Liver (tissue), 9 donors: ENCODE data around the gene CPSF3. TPM values are rescaled to one million over a fixed set of nuclear protein-coding genes. Genes with fewer than 3 reads are reported as not detected.

Experiments used
- DNase-seq: peaks from one replicate; pipeline ENCODE4 v3.0.0-alpha.2; 2017; ENCODE audit warnings: low spot score
- H3K27ac ChIP-seq, 2 donors: one replicate each; pipeline ENCODE4 v1.7.0; 2013; ENCODE audit warnings: inconsistent platforms in 2 of 2, low read length in 2 of 2, control low read depth in 1 of 2, low read depth in 1 of 2, mild to moderate bottlenecking in 1 of 2
- H3K27me3 ChIP-seq, 4 donors: one replicate each; pipeline versions ENCODE4 v1.6.1 to v1.7.0; 2013; ENCODE audit warnings: low read length in 3 of 4, inconsistent platforms in 1 of 4, mild to moderate bottlenecking in 1 of 4, moderate library complexity in 1 of 4; ENCODE audit not compliant: control insufficient read depth in 4 of 4, insufficient read depth in 4 of 4
- H3K36me3 ChIP-seq, 4 donors: one replicate each; pipeline versions ENCODE4 v1.6.1 to v1.7.0; 2013; ENCODE audit warnings: low read length in 3 of 4, mild to moderate bottlenecking in 3 of 4, low read depth in 1 of 4, moderate library complexity in 1 of 4; ENCODE audit not compliant: control insufficient read depth in 4 of 4, insufficient read depth in 3 of 4
- H3K4me1 ChIP-seq, 4 donors: one replicate each; pipeline versions ENCODE4 v1.6.1 to v1.7.0; 2013; ENCODE audit warnings: low read length in 3 of 4, mild to moderate bottlenecking in 3 of 4, moderate library complexity in 1 of 4; ENCODE audit not compliant: control insufficient read depth in 4 of 4, insufficient read depth in 4 of 4
- H3K4me3 ChIP-seq, 3 donors: one replicate each; pipeline versions ENCODE4 v1.6.1 to v1.7.0; 2013; ENCODE audit warnings: low read length in 3 of 3, control low read depth in 1 of 3, low read depth in 1 of 3, mild to moderate bottlenecking in 1 of 3
- H3K9ac ChIP-seq, 2 donors: one replicate each; pipeline ENCODE4 v1.7.0; 2013; ENCODE audit warnings: low read length in 2 of 2, mild to moderate bottlenecking in 2 of 2, moderate library complexity in 2 of 2, control low read depth in 1 of 2, low read depth in 1 of 2
- H3K9me3 ChIP-seq, 4 donors: one replicate each; pipeline versions ENCODE4 v1.6.1 to v1.7.0; 2013; ENCODE audit warnings: low read length in 3 of 4; ENCODE audit not compliant: control insufficient read depth in 4 of 4
- ATF3 ChIP-seq: IDR thresholded peaks from 2 replicates; pipeline ENCODE4 v1.6.1; 2016; ENCODE audit warnings: antibody characterized with exemption
- CTCF ChIP-seq: fragments of 150-350 bp; IDR thresholded peaks from 2 replicates; pipeline ENCODE4 v1.5.1; 2017; ENCODE audit warnings: improper control_type of control experiment, low read depth, low read length; ENCODE audit not compliant: missing input control
- EGR1 ChIP-seq, 2 donors: IDR thresholded peaks; 2 replicates each; pipeline ENCODE4 v1.6.1; 2016 to 2018; ENCODE audit warnings: antibody characterized with exemption in 2 of 2, low read depth in 2 of 2
- FOXA1 ChIP-seq: IDR thresholded peaks from 2 replicates; pipeline ENCODE4 v1.6.1; 2016; ENCODE audit warnings: antibody characterized with exemption
- FOXA2 ChIP-seq: IDR thresholded peaks from 2 replicates; pipeline ENCODE4 v1.6.1; 2016; ENCODE audit warnings: antibody characterized with exemption
- HNF4A ChIP-seq, 2 donors: conservative IDR thresholded peaks; 2 replicates each; pipeline ENCODE4 v1.6.1; 2016; ENCODE audit warnings: antibody characterized with exemption in 2 of 2, mild to moderate bottlenecking in 2 of 2
- HNF4G ChIP-seq: IDR thresholded peaks from 2 replicates; pipeline ENCODE4 v1.6.1; 2016; ENCODE audit warnings: antibody characterized with exemption
- JUND ChIP-seq, 2 donors: IDR thresholded peaks; 2 replicates each; pipeline ENCODE4 v1.6.1; 2016; ENCODE audit warnings: antibody characterized with exemption in 2 of 2
- NR2F2 ChIP-seq: IDR thresholded peaks from 2 replicates; pipeline ENCODE4 v1.6.1; 2016; ENCODE audit warnings: antibody characterized with exemption
- RAD21 ChIP-seq, 2 donors: IDR thresholded peaks; 2 replicates each; pipeline ENCODE4 v1.6.1; 2016; ENCODE audit warnings: antibody characterized with exemption in 2 of 2, mild to moderate bottlenecking in 2 of 2
- RXRA ChIP-seq, 2 donors: IDR thresholded peaks; 2 replicates each; pipeline ENCODE4 v1.6.1; 2017 to 2018; ENCODE audit warnings: antibody characterized with exemption in 2 of 2, mild to moderate bottlenecking in 1 of 2
- SP1 ChIP-seq: IDR thresholded peaks from 2 replicates; pipeline ENCODE4 v1.6.1; 2018; ENCODE audit warnings: antibody characterized with exemption, mild to moderate bottlenecking
- TAF1 ChIP-seq: conservative IDR thresholded peaks from 2 replicates; pipeline ENCODE4 v1.6.1; 2016; ENCODE audit warnings: antibody characterized with exemption, mild to moderate bottlenecking
- YY1 ChIP-seq: IDR thresholded peaks from 2 replicates; pipeline ENCODE4 v1.6.1; 2016; ENCODE audit warnings: antibody characterized with exemption, mild to moderate bottlenecking
- ZBTB33 ChIP-seq: IDR thresholded peaks from 2 replicates; pipeline ENCODE4 v1.6.1; 2016; ENCODE audit warnings: antibody characterized with exemption
- WGBS: extraction: QIAGEN DNeasy Blood & Tissue Kit; methylation state at CpG from one replicate; pipeline ENCODE4 v1.1.7; 2013; 5-methylcytosine and 5-hydroxymethylcytosine counted together
- polyA plus RNA-seq, 2 donors: library from polyadenylated mRNA; stranded (reverse) in 1 of 2; unstranded in 1 of 2; fragments of 200-250 nt in 1 of 2; fragments of >200 nt in 1 of 2; fragmentation: Nextera tagmentation in 1 of 2; extraction: Ambion mirVana in 1 of 2; gene quantifications; one replicate each; pipeline versions ENCODE4 v1.2.1 to v1.2.3, GENCODE V29; 2013 to 2015
- total RNA-seq, 2 donors: library from RNA; depleted of rRNA; stranded (reverse); fragments of >200 nt; gene quantifications; one replicate each; pipeline ENCODE4 v1.2.3, GENCODE V29; 2014
- TF ChIP-seq, protein P1 (sequence below): IDR thresholded peaks from 2 replicates; pipeline ENCODE4 v1.6.1; 2016; ENCODE audit warnings: antibody characterized with exemption
- TF ChIP-seq, protein P2 (sequence below): IDR thresholded peaks from 2 replicates; pipeline ENCODE4 v1.6.1; 2016; ENCODE audit warnings: antibody characterized with exemption, mild to moderate bottlenecking
- donor health status: healthy.
- donor health status: healthy.
- donor health status: healthy.
- donor health status: healthy.
- donor health status: healthy.

CPSF3 gene
- total and polyA plus RNA-seq, 4 donors = 8.7 to 32.2 (median 16.9) TPM

- Histone ChIP-seq H3K36me3 (peaks cover 19 to 30% (median 25%) of the 10 kb centered on the region in 4 donors), H3K27ac (no peak overlapping the region), H3K4me3 (no peak overlapping the region), H3K4me1 (peaks cover 2 to 13% (median 6%) of the 10 kb centered on the region in 4 donors), H3K27me3 (no peaks in the 10 kb centered on the region), H3K9me3 (no peaks in the 10 kb centered on the region), H3K9ac (no peak overlapping the region)
- WGBS = 95% methylated on average over 3 of the region's 3 CpGs
- no peak for DNase-seq
- TF ChIP-seq ATF3 (no peak), CTCF (no peak), FOXA2 (no peak), ZBTB33 (no peak), RAD21 (IDR thresholded peaks at IDR 0.05) (no peak), SP1 (no peak), RXRA (IDR thresholded peaks at IDR 0.05) (no peak), NR2F2 (no peak), TAF1 (no peak), EGR1 (IDR thresholded peaks at IDR 0.05; ENCODE audit: low read depth in 2 of 2) (no peak), YY1 (no peak), HNF4A (conservative IDR thresholded peaks at IDR 0.05) (no peak), HNF4G (no peak), JUND (IDR thresholded peaks at IDR 0.05) (no peak), FOXA1 (no peak)
- TF ChIP-seq, protein P1, sequence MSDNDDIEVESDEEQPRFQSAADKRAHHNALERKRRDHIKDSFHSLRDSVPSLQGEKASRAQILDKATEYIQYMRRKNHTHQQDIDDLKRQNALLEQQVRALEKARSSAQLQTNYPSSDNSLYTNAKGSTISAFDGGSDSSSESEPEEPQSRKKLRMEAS = no peak
- TF ChIP-seq, protein P2, sequence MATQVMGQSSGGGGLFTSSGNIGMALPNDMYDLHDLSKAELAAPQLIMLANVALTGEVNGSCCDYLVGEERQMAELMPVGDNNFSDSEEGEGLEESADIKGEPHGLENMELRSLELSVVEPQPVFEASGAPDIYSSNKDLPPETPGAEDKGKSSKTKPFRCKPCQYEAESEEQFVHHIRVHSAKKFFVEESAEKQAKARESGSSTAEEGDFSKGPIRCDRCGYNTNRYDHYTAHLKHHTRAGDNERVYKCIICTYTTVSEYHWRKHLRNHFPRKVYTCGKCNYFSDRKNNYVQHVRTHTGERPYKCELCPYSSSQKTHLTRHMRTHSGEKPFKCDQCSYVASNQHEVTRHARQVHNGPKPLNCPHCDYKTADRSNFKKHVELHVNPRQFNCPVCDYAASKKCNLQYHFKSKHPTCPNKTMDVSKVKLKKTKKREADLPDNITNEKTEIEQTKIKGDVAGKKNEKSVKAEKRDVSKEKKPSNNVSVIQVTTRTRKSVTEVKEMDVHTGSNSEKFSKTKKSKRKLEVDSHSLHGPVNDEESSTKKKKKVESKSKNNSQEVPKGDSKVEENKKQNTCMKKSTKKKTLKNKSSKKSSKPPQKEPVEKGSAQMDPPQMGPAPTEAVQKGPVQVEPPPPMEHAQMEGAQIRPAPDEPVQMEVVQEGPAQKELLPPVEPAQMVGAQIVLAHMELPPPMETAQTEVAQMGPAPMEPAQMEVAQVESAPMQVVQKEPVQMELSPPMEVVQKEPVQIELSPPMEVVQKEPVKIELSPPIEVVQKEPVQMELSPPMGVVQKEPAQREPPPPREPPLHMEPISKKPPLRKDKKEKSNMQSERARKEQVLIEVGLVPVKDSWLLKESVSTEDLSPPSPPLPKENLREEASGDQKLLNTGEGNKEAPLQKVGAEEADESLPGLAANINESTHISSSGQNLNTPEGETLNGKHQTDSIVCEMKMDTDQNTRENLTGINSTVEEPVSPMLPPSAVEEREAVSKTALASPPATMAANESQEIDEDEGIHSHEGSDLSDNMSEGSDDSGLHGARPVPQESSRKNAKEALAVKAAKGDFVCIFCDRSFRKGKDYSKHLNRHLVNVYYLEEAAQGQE = no peak
Observed at GRCh38 chr2:9478526-9478925, 55.1 kb downstream of the CPSF3 start.

DNA sequence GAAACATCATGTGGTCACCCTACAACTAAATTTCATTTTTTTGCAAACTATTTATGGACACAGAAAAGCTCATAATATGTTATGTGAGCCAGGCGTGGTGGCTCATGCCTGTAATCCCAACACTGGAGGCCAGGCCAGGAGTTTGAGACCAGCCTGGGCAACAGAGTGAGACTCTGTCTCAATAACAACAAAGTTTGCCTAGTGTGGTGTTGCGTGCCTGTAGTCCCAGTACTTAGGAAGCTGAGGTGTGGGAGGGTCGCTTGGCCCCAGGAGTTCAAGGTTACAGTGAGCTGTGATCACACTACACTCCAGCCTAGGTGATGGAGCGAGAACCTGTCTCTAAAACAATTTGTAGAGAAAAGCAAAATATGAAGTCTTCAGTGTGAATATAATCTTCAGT is 56.7 kb downstream of the CPSF3 start:
- peaks cover 0 to 3% (median 0%) of the 10 kb centered on the region in 4 donors for H3K4me1 ChIP-seq
- no peak for DNase-seq
- no peak overlapping the region for H3K4me3 ChIP-seq
- TF ChIP-seq JUND (IDR thresholded peaks at IDR 0.05) = no peak
- TF ChIP-seq ATF3 = no peak
- 96% methylated on average over 4 of the region's 4 CpGs for WGBS
- no peak overlapping the region for H3K9ac ChIP-seq
- peaks cover 23 to 43% (median 40%) of the 10 kb centered on the region in 4 donors for H3K36me3 ChIP-seq
- no peak overlapping the region for H3K27ac ChIP-seq
- H3K27me3 ChIP-seq = no peaks in the 10 kb centered on the region
- no peaks in the 10 kb centered on the region for H3K9me3 ChIP-seq
